CD4-positive, alpha-beta memory T cell (primary cell): Measurements from ENCODE around the gene ZNF280D. TPM values are rescaled to one million over a fixed set of nuclear protein-coding genes. Genes with fewer than 3 reads are reported as not detected.
A peak's percentile ranks its signal among the peaks of the same experiment; 100 is the strongest.

Experiments
- CTCF ChIA-PET: fragments of 350-600 bp; sonication (Branson Sonifier 250); formaldehyde crosslinking; loops from one replicate; lab custom pipeline; 2021; ENCODE audit warnings: inconsistent platforms; ENCODE audit not compliant: partially characterized antibody; lab: Charles Lee
- POLR2A ChIA-PET: fragments of 350-600 bp; sonication (Branson Sonifier 250); formaldehyde crosslinking; loops from one replicate; lab custom pipeline; 2021; ENCODE audit not compliant: partially characterized antibody; lab: Charles Lee
- DNase-seq, 5 donors: peaks; one replicate each; pipeline versions ENCODE4 v3.0.0 to v3.0.0-alpha.2; 2020 to 2022; ENCODE audit warnings: mixed read lengths in 1 of 5
- H3K27ac ChIP-seq: one replicate; pipeline ENCODE4 v1.7.0; 2013; ENCODE audit warnings: low read depth, low read length
- H3K27me3 ChIP-seq: 2 replicates; pipeline ENCODE4 v1.7.0; 2013; ENCODE audit warnings: mild to moderate bottlenecking, low read length, moderate library complexity; ENCODE audit not compliant: insufficient read depth
- H3K36me3 ChIP-seq: 2 replicates; pipeline ENCODE4 v1.7.0; 2013; ENCODE audit warnings: mild to moderate bottlenecking, low read length, moderate library complexity; ENCODE audit not compliant: insufficient read depth
- H3K4me1 ChIP-seq: 2 replicates; pipeline ENCODE4 v1.7.0; 2013; ENCODE audit warnings: mild to moderate bottlenecking, low read length, moderate library complexity; ENCODE audit not compliant: insufficient read depth
- H3K4me3 ChIP-seq, 2 donors: one replicate each; pipeline ENCODE4 v1.7.0; 2013; ENCODE audit warnings: low read length in 2 of 2, mild to moderate bottlenecking in 1 of 2
- H3K9me3 ChIP-seq, 2 donors: one replicate each; pipeline ENCODE4 v1.7.0; 2013; ENCODE audit warnings: low read length in 2 of 2, control low read depth in 1 of 2; ENCODE audit not compliant: control insufficient read depth in 1 of 2
- H3K27ac Mint-ChIP-seq, 7 donors: one replicate each; pipeline ENCODE4 v1.8.0; 2020 to 2021; ENCODE audit warnings: mixed read lengths in 7 of 7, mild to moderate bottlenecking in 6 of 7, inconsistent platforms in 3 of 7, moderate library complexity in 3 of 7
- H3K27me3 Mint-ChIP-seq, 2 donors: one replicate each; pipeline ENCODE4 v1.8.0; 2020 to 2021; ENCODE audit warnings: mixed read lengths in 2 of 2
- H3K36me3 Mint-ChIP-seq, 2 donors: one replicate each; pipeline ENCODE4 v1.8.0; 2020 to 2021; ENCODE audit warnings: mixed read lengths in 2 of 2, inconsistent platforms in 1 of 2, mild to moderate bottlenecking in 1 of 2
- H3K4me1 Mint-ChIP-seq, 4 donors: one replicate each; pipeline ENCODE4 v1.8.0; 2020 to 2021; ENCODE audit warnings: mixed read lengths in 4 of 4, mild to moderate bottlenecking in 1 of 4
- H3K4me3 Mint-ChIP-seq, 8 donors: one replicate each; pipeline ENCODE4 v1.8.0; 2020 to 2021; ENCODE audit warnings: mixed read lengths in 8 of 8, mild to moderate bottlenecking in 7 of 8, moderate library complexity in 6 of 8, inconsistent platforms in 3 of 8
- H3K9me3 Mint-ChIP-seq, 8 donors: one replicate each; pipeline ENCODE4 v1.8.0; 2020 to 2021; ENCODE audit warnings: mixed read lengths in 8 of 8, mild to moderate bottlenecking in 5 of 8, inconsistent platforms in 3 of 8, moderate library complexity in 1 of 8
- intact Hi-C: fragments of 100-400 bp; cut with micrococcal nuclease; formaldehyde crosslinking; loops from one replicate; pipeline ENCODE4 v1.15.1; 2023
- polyA plus RNA-seq, 2 donors: library from polyadenylated mRNA; unstranded; fragments of 300-500 nt; fragmentation: Illumina TruSeq; gene quantifications; one replicate each; pipeline ENCODE4 v1.2.3, GENCODE V29; 2021
- total RNA-seq, 2 experiments: library from RNA; stranded (reverse); gene quantifications; one replicate each; pipeline ENCODE4 v1.2.3, GENCODE V29; 2021

Gene ZNF280D
- total and polyA plus RNA-seq, 4 experiments from 2014 or later = 4.1 to 50.1 (median 26.2) TPM

DNA sequence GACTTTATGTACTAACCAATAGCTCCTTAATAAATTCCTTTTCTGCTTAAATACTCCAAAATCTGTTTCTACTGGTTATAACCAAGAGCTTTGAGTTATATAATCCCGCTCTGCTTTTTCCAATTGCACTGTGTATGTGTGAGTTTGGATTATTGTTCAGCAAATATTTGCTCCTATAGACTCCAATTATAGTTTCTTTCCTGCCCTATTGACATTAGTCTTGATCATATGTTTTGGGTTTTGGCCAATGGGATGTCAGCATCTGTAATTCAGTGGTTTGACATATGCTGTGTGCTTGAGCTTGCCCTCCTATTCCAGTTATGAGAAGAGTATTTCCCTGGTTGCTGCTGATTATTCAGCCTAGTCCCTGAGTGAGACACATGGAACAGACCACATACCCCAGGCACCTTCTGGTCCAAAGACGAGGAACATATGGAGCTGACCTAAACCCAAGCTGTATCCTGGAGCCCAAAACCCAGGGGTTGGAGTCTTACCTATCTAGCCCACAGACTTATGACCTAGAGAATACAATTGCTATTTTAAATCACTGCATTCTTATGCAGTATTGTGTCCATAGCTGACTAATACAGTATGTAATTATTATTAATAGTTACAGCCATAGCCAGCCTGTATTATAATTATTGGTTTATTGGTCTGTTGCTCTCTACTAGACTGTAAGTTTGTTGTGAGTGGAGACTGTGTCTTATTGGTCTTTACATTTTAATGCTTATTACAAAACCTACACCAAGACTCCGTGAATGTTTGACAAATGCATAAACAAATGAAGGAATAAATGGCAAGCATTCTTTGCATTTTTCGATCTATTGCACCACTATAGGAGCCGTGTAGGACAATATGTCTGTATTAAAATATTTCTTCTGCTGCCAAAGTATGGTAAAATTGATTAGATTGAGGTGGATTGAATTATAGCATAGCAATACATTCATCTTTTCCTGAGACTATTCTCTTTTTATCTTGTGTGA lies 11.7 kb upstream of the ZNF280D start:
- POLR2A ChIA-PET = interaction anchor here (2.7 kb wide), 1 partner anchor 12 kb away, joined by 13 read pairs; the partner anchor contains the start of gene ZNF280D
- CTCF ChIA-PET = interaction anchor here (1.5 kb wide), 1 partner anchor 11 kb away, joined by 3 read pairs; no protein-coding TSS in a partner anchor
- no peaks in the 10 kb centered on the region for H3K4me1 Mint-ChIP-seq

GRCh38 chr15:56741541-56741940 lies 8.2 kb upstream of the ZNF280D start:
- no peaks in the 10 kb centered on the region for H3K27me3 ChIP-seq
- no peaks in the 10 kb centered on the region for H3K9me3 ChIP-seq
- no peak overlapping the region for H3K27ac Mint-ChIP-seq
- H3K36me3 ChIP-seq = no peaks in the 10 kb centered on the region
- peaks cover 0 to 2% (median 0%) of the 10 kb centered on the region in 8 donors for H3K9me3 Mint-ChIP-seq
- H3K4me3 ChIP-seq = no peak overlapping the region
- H3K36me3 Mint-ChIP-seq = no peaks in the 10 kb centered on the region
- ChIA-PET CTCF (interaction anchor here (1.5 kb wide), 1 partner anchor 40 kb away, joined by 3 read pairs; no protein-coding TSS in a partner anchor), POLR2A (interaction anchor here (0.9 kb wide), 1 partner anchor 7 kb away, joined by 3 read pairs; no protein-coding TSS in a partner anchor)
- intact Hi-C loops = no loop called here
- no peaks in the 10 kb centered on the region for H3K4me1 ChIP-seq
- H3K4me3 Mint-ChIP-seq = no peak overlapping the region
- no peak overlapping the region for H3K27ac ChIP-seq
- H3K27me3 Mint-ChIP-seq = peaks cover 0 to 4% of the 10 kb centered on the region in 2 donors
- H3K4me1 Mint-ChIP-seq = no peaks in the 10 kb centered on the region
- no peak for DNase-seq

More for the DNA sequence above, 11.7 kb upstream of the ZNF280D start:
- peaks cover 0 to 4% of the 10 kb centered on the region in 2 donors for H3K27me3 Mint-ChIP-seq
- H3K36me3 Mint-ChIP-seq = no peaks in the 10 kb centered on the region
- no peak overlapping the region for H3K27ac Mint-ChIP-seq
- H3K9me3 Mint-ChIP-seq = peaks cover 0 to 2% (median 0%) of the 10 kb centered on the region in 8 donors
- intact Hi-C loops = no loop called here
- DNase-seq = no peak
- Histone ChIP-seq H3K9me3 (no peaks in the 10 kb centered on the region), H3K4me1 (no peaks in the 10 kb centered on the region), H3K27me3 (no peaks in the 10 kb centered on the region), H3K4me3 (no peak overlapping the region), H3K27ac (no peak overlapping the region), H3K36me3 (no peaks in the 10 kb centered on the region)
- no peak overlapping the region for H3K4me3 Mint-ChIP-seq

DNA sequence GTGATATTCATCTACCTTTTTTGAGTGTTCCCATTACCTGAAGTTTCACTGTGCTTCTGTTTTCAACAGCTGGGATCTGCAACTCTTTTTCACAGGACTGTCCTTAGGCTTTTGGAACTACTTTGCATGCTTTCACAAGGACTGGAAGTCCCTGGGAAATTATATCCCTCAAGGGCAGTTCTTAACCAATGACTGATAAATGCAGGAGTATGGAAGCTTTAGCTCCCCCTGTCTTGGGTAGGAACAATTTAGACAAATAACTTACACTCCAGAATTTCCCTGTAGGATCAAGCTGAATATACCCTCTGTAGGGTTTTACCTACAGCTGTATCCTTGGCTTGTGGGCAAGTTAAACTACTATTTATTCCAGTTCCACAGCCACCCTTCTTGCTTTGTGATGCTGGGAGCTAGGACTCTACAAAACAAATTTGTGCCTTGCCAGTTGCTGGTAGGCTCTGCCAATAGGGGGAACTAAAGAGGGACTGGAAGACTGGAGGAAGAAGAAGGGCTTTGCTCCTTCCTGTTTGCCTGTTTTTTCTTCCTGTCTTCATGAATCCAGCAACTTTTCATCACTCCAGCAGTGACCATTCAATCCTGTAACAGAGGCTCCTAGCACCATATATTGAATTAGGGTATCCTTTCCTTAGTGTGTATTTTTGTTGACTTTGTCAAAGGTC lies 6.8 kb upstream of the ZNF280D start:
- peak in 1 of 5 donors; percentile 16 for DNase-seq
- H3K27ac ChIP-seq = no peak overlapping the region
- no peak overlapping the region for H3K27ac Mint-ChIP-seq
- peaks cover 0 to 4% of the 10 kb centered on the region in 2 donors for H3K27me3 Mint-ChIP-seq
- no peaks in the 10 kb centered on the region for H3K27me3 ChIP-seq
- ChIA-PET CTCF (no interaction called here), POLR2A (interaction anchor here (1.4 kb wide), 1 partner anchor 180 kb away, joined by 4 read pairs; no protein-coding TSS in a partner anchor)
- H3K36me3 ChIP-seq = no peaks in the 10 kb centered on the region
- H3K9me3 ChIP-seq = no peaks in the 10 kb centered on the region
- no peaks in the 10 kb centered on the region for H3K4me1 ChIP-seq
- no peak overlapping the region for H3K4me3 ChIP-seq
- intact Hi-C loops = loop anchor here (10.0 kb wide), 2 partner anchors 495 to 1335 kb away; partner anchors contain the start of genes CCPG1, PIERCE2 and RFX7
- H3K4me3 Mint-ChIP-seq = no peak overlapping the region
- no peaks in the 10 kb centered on the region for H3K4me1 Mint-ChIP-seq
- H3K36me3 Mint-ChIP-seq = no peaks in the 10 kb centered on the region
- H3K9me3 Mint-ChIP-seq = peaks cover 0 to 2% (median 0%) of the 10 kb centered on the region in 8 donors

GRCh38 chr15:56739474-56739873 lies 6.2 kb upstream of the ZNF280D start:
- intact Hi-C loops = loop anchor here (10.0 kb wide), 2 partner anchors 495 to 1335 kb away; partner anchors contain the start of genes CCPG1, PIERCE2 and RFX7

GRCh38 chr15:56737791-56738190 lies 4.5 kb upstream of the ZNF280D start:
- no peak overlapping the region for H3K4me3 ChIP-seq
- intact Hi-C loops = loop anchor here (10.0 kb wide), 2 partner anchors 493 to 1333 kb away; partner anchors contain the start of genes CCPG1, PIERCE2 and RFX7
- ChIA-PET CTCF (no interaction called here), POLR2A (interaction anchor here (0.6 kb wide), 1 partner anchor 22 kb away, joined by 3 read pairs; no protein-coding TSS in a partner anchor)
- Mint-ChIP-seq H3K36me3 (peaks cover 0 to 2% of the 10 kb centered on the region in 2 donors), H3K4me3 (no peak overlapping the region), H3K27me3 (no peaks in the 10 kb centered on the region), H3K27ac (no peak overlapping the region), H3K9me3 (no peaks in the 10 kb centered on the region), H3K4me1 (peaks cover 0 to 5% (median 2%) of the 10 kb centered on the region in 4 donors)
- H3K27ac ChIP-seq = no peak overlapping the region
- H3K4me1 ChIP-seq = peaks cover 5% of the 10 kb centered on the region
- H3K36me3 ChIP-seq = no peaks in the 10 kb centered on the region
- DNase-seq = no peak
- H3K27me3 ChIP-seq = no peaks in the 10 kb centered on the region
- no peaks in the 10 kb centered on the region for H3K9me3 ChIP-seq

More at GRCh38 chr15:56739474-56739873, 6.2 kb upstream of the ZNF280D start:
- ChIA-PET POLR2A (interaction anchor here (1.4 kb wide), 1 partner anchor 181 kb away, joined by 4 read pairs; no protein-coding TSS in a partner anchor), CTCF (no interaction called here)
- H3K27me3 ChIP-seq = no peaks in the 10 kb centered on the region
- peaks cover 0 to 4% of the 10 kb centered on the region in 2 donors for H3K27me3 Mint-ChIP-seq
- H3K27ac ChIP-seq = no peak overlapping the region
- H3K36me3 ChIP-seq = no peaks in the 10 kb centered on the region
- H3K4me1 Mint-ChIP-seq = no peaks in the 10 kb centered on the region
- H3K9me3 Mint-ChIP-seq = peaks cover 0 to 2% (median 0%) of the 10 kb centered on the region in 8 donors
- no peak for DNase-seq
- H3K36me3 Mint-ChIP-seq = no peaks in the 10 kb centered on the region
- no peak overlapping the region for H3K27ac Mint-ChIP-seq
- no peaks in the 10 kb centered on the region for H3K4me1 ChIP-seq
- H3K9me3 ChIP-seq = no peaks in the 10 kb centered on the region
- no peak overlapping the region for H3K4me3 ChIP-seq
- H3K4me3 Mint-ChIP-seq = no peak overlapping the region

DNA sequence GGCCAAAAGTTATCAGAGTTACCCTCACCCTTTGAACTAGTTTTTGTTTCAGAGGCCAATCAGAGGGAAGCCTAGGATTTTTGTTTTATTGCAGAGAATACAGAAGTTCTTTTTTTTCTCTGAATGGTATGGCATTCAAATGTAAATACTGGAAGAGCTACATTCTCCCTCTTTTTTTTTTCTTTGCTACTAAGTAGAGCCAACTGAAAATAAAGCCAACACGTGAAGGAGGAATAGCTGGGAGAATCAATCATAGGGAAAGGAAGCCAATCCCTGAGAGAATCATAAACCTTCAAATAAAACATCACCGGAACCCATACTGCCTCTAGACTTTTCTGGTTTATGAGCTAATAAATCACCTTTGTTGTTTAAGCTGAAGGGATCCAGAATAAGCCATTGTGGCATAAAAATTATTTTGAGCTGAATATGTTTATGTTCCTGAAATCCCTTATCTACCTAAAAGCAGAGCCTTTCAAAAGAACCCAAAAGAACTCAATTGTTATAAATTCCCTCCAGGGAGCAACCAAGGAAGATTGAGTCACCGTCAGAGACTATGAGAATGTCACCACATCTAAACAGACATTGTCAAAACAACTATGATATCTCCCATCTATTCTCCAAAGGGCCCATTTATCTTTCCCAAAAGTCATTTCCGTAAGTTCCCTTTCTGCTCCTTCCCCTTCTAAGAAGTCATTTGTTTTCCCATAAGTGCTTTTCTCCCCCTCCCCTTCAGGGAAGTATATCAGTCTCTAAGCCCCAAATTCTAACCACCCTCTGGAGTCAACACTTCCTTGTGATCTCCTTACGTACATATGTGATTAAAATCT lies 3.8 kb upstream of the ZNF280D start:
- no peaks in the 10 kb centered on the region for H3K27me3 Mint-ChIP-seq
- H3K36me3 Mint-ChIP-seq = peaks cover 0 to 6% of the 10 kb centered on the region in 2 donors
- no peaks in the 10 kb centered on the region for H3K27me3 ChIP-seq
- peaks cover 3 to 12% (median 8%) of the 10 kb centered on the region in 4 donors for H3K4me1 Mint-ChIP-seq
- no peak for DNase-seq
- no peaks in the 10 kb centered on the region for H3K9me3 ChIP-seq
- H3K4me3 ChIP-seq = no peak overlapping the region
- peaks cover 11% of the 10 kb centered on the region for H3K4me1 ChIP-seq
- ChIA-PET CTCF (interaction anchor here (1.1 kb wide), 1 partner anchor 12 kb away, joined by 3 read pairs; no protein-coding TSS in a partner anchor), POLR2A (interaction anchor here (0.6 kb wide), 1 partner anchor 99 kb away, joined by 3 read pairs; no protein-coding TSS in a partner anchor)
- H3K27ac Mint-ChIP-seq = no peak overlapping the region
- no peaks in the 10 kb centered on the region for H3K9me3 Mint-ChIP-seq
- no peak overlapping the region for H3K27ac ChIP-seq
- no peak overlapping the region for H3K4me3 Mint-ChIP-seq
- intact Hi-C loops = loop anchor here (10.0 kb wide), 2 partner anchors 492 to 1332 kb away; partner anchors contain the start of genes CCPG1, PIERCE2 and RFX7
- H3K36me3 ChIP-seq = no peaks in the 10 kb centered on the region
